Activated T-cell treated with anti-CD3 and anti-CD28 coated beads for 48 hours (primary cell): ENCODE measurements around the gene HHAT.

Experiments
- DNase-seq: peaks from one replicate; pipeline ENCODE4 v3.0.0-alpha.2; 2020; ENCODE audit warnings: low read depth

The HHAT gene

GRCh38 chr1:210553711-210554110 lies 225.0 kb downstream of the HHAT start:
- no peak for DNase-seq

GRCh38 chr1:210554382-210554781 lies 225.7 kb downstream of the HHAT start:
- no peak for DNase-seq

- no peak for DNase-seq
Measured at GRCh38 chr1:210556475-210556874, 227.8 kb downstream of the HHAT start.

GRCh38 chr1:210557426-210558077 lies 228.8 kb downstream of the HHAT start:
- no peak for DNase-seq

- DNase-seq, result no peak
Measured at GRCh38 chr1:210558302-210558701, 229.6 kb downstream of the HHAT start.

- no peak for DNase-seq
Measured at GRCh38 chr1:210565306-210565705, 236.6 kb downstream of the HHAT start.

- no peak for DNase-seq
Measured at GRCh38 chr1:210568631-210569030, 239.9 kb downstream of the HHAT start.

- no peak for DNase-seq
Measured at GRCh38 chr1:210570116-210570515, 241.4 kb downstream of the HHAT start.

GRCh38 chr1:210571356-210572284 lies 242.9 kb downstream of the HHAT start:
- DNase-seq, result no peak

GRCh38 chr1:210573141-210573540 lies 244.4 kb downstream of the HHAT start:
- DNase-seq, result no peak

- no peak for DNase-seq
Measured at GRCh38 chr1:210582205-210582970, 253.7 kb downstream of the HHAT start.

- DNase-seq, result peak; percentile 67
Measured at GRCh38 chr1:210584439-210585113, 255.9 kb downstream of the HHAT start.

- no peak for DNase-seq
Measured at GRCh38 chr1:210586771-210587170, 258.1 kb downstream of the HHAT start.

GRCh38 chr1:210587566-210587965 lies 258.9 kb downstream of the HHAT start:
- no peak for DNase-seq

GRCh38 chr1:210588357-210588756 lies 259.7 kb downstream of the HHAT start:
- DNase-seq, result no peak

GRCh38 chr1:210588946-210589345 lies 260.2 kb downstream of the HHAT start:
- no peak for DNase-seq

- no peak for DNase-seq
Measured at GRCh38 chr1:210591214-210591613, 262.5 kb downstream of the HHAT start.

- DNase-seq, result no peak
Measured at GRCh38 chr1:210594605-210595004, 265.9 kb downstream of the HHAT start.

- no peak for DNase-seq
Measured at GRCh38 chr1:210596641-210597040, 267.9 kb downstream of the HHAT start.

GRCh38 chr1:210597555-210598134 lies 268.9 kb downstream of the HHAT start:
- no peak for DNase-seq

- no peak for DNase-seq
Measured at GRCh38 chr1:210598135-210598652, 269.5 kb downstream of the HHAT start.
